ENCODE measurements around the gene CORIN.

Gene CORIN

DNA sequence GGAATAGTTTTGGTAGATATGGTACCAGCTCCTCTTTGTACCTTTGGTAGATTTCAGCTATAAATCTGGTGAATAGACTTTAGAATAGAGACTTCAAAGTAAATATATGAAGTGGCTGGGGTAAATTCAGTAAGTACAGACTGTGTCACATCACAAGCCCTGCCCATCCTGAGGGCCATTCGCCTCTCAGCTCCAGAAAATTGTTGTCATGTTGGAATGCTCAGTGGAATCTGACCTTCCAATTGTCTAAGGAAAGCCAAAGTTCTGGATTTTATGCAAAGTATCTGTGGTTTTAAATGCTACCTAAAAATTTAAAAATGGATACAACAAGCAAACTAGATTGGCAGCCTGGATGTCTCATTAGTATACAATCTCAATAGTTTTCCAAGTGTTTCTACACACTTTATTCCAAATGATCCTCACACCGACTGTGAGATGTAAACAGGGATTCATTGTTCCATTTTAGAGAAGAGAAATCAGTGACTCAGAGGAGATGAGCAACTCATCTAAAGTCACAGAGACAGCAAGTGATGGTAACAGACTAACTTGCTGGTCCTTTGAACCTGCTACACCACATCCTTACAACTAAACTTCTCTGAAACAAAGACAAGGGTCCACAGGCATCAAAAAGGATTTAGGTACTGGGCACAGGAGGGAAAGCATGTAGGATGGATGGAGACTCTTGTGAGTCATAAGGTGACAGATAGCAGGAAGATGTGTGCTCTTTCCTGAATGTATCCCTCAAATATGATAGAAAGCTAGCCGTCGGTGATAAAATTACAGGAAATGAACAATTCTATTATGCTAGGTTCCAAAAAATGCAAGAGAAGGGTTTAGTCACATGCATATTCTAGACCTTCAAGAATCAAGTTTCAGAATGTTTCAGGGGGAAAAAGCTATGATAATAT lies 225.5 kb downstream of the CORIN start:
- no peaks in the 10 kb centered on the region for H3K9me3 ChIP-seq (ENCODE audit: control insufficient read depth, insufficient read depth, low read length)

DNA sequence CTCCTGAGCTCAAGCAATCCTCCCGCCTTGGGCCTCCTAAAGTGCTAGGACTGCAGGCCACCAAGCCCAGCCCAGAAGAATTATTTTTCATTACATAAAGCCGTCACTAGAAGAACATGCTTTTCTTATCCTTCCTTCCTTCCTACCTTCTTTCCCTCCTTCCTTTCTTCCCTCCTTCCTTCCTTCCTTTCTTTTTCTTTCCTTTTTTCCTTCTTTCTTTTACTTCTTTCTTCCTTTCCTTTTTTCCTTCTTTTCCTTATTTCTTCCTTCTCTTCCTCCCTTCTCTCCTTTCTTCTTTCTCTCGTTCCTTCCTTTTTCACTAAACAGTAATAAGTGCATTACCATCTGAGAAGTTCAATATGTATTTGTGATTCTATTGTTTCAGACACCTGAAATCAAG lies 231.4 kb downstream of the CORIN start:
- H3K9ac ChIP-seq (ENCODE audit: low read depth, low read length): no peak overlapping the region
- no peaks in the 10 kb centered on the region for H3K9me3 ChIP-seq (ENCODE audit: control insufficient read depth, insufficient read depth, low read length)
- no peaks in the 10 kb centered on the region for H3K36me3 ChIP-seq (ENCODE audit: control insufficient read depth, insufficient read depth, low read length)
- no peaks in the 10 kb centered on the region for H3K4me1 ChIP-seq (ENCODE audit: control insufficient read depth, insufficient read depth, low read length)
- H3K4me3 ChIP-seq (ENCODE audit: low read depth, low read length): no peak overlapping the region
- H3K27ac ChIP-seq (ENCODE audit: low read depth, low read length): no peak overlapping the region
- no peaks in the 10 kb centered on the region for H3K27me3 ChIP-seq (ENCODE audit: control insufficient read depth, insufficient read depth, low read length)

More for the DNA sequence above, 225.5 kb downstream of the CORIN start:
- Histone ChIP-seq H3K27ac (ENCODE audit: low read depth, low read length) (no peak overlapping the region), H3K4me1 (ENCODE audit: control insufficient read depth, insufficient read depth, low read length) (no peaks in the 10 kb centered on the region), H3K36me3 (ENCODE audit: control insufficient read depth, insufficient read depth, low read length) (no peaks in the 10 kb centered on the region), H3K27me3 (ENCODE audit: control insufficient read depth, insufficient read depth, low read length) (no peaks in the 10 kb centered on the region), H3K4me3 (ENCODE audit: low read depth, low read length) (no peak overlapping the region), H3K9ac (ENCODE audit: low read depth, low read length) (no peak overlapping the region)

DNA sequence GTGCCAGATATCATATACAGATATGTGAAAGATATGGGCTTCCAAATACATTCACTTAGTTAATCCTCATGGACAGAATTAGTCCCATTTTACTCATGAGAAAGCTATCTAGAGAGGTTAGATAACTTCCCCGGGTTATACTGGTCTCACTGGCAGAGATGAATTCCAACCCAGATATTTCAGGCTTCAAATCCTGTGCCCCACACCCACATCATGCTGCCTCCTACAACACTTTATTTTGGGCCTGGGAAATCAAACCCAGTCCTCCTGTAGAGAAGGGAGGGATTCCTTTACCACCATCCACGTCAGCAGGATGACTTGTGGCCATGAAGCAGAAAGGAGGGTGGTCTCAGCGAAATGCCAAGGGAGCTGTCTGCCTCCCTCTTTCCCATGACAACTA lies 239.0 kb downstream of the CORIN start:
- no peak overlapping the region for H3K27ac ChIP-seq (ENCODE audit: low read depth, low read length)
- H3K9me3 ChIP-seq (ENCODE audit: control insufficient read depth, insufficient read depth, low read length): no peaks in the 10 kb centered on the region
- no peaks in the 10 kb centered on the region for H3K4me1 ChIP-seq (ENCODE audit: control insufficient read depth, insufficient read depth, low read length)
- no peak overlapping the region for H3K4me3 ChIP-seq (ENCODE audit: low read depth, low read length)
- H3K27me3 ChIP-seq (ENCODE audit: control insufficient read depth, insufficient read depth, low read length): no peaks in the 10 kb centered on the region
- H3K36me3 ChIP-seq (ENCODE audit: control insufficient read depth, insufficient read depth, low read length): no peaks in the 10 kb centered on the region
- H3K9ac ChIP-seq (ENCODE audit: low read depth, low read length): no peak overlapping the region

DNA sequence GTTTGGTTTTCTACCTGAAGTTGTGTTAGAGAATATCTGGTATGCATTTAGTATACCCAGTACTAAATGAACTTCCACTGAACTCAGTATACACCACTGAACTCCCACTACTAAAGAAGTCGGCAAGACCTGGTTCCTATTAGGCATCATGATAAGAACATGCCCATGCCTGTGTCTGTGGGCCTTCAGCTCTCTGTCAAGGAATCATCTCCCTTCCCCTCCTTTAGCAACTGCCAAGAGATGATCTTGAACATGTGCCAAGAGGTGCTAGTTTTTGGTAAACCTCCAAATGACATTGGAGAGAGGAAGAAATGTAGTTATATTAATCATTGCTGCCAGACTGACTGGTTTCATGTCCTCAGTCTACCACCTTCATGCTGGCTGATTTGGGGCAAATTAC lies 239.5 kb downstream of the CORIN start:
- no peaks in the 10 kb centered on the region for H3K4me1 ChIP-seq (ENCODE audit: control insufficient read depth, insufficient read depth, low read length)
- no peak overlapping the region for H3K27ac ChIP-seq (ENCODE audit: low read depth, low read length)
- no peak overlapping the region for H3K9ac ChIP-seq (ENCODE audit: low read depth, low read length)
- H3K4me3 ChIP-seq (ENCODE audit: low read depth, low read length): no peak overlapping the region
- no peaks in the 10 kb centered on the region for H3K27me3 ChIP-seq (ENCODE audit: control insufficient read depth, insufficient read depth, low read length)
- H3K36me3 ChIP-seq (ENCODE audit: control insufficient read depth, insufficient read depth, low read length): no peaks in the 10 kb centered on the region
- no peaks in the 10 kb centered on the region for H3K9me3 ChIP-seq (ENCODE audit: control insufficient read depth, insufficient read depth, low read length)

DNA sequence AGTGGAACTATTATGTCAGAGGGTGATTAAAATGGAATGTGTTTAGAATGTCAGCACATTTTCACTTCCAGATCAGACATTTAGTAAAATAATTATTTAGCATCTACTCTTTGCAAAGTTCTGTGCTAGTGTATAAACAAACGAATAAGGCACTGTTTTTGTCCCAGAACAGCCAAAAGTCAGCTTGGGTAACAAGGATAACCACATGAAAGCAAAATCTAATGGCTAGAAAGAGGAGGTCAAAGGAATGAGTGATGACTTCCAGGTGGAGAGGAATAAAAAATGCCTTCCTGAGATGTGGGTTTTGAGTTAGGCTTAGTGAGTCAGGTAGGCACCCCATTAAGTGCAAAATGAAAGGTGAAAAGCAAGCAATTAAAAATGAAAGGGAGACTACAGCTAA lies 240.2 kb downstream of the CORIN start:
- Histone ChIP-seq H3K36me3 (ENCODE audit: control insufficient read depth, insufficient read depth, low read length) (no peaks in the 10 kb centered on the region), H3K27ac (ENCODE audit: low read depth, low read length) (no peak overlapping the region), H3K9me3 (ENCODE audit: control insufficient read depth, insufficient read depth, low read length) (no peaks in the 10 kb centered on the region), H3K4me1 (ENCODE audit: control insufficient read depth, insufficient read depth, low read length) (no peaks in the 10 kb centered on the region), H3K4me3 (ENCODE audit: low read depth, low read length) (no peak overlapping the region), H3K9ac (ENCODE audit: low read depth, low read length) (no peak overlapping the region), H3K27me3 (ENCODE audit: control insufficient read depth, insufficient read depth, low read length) (no peaks in the 10 kb centered on the region)

DNA sequence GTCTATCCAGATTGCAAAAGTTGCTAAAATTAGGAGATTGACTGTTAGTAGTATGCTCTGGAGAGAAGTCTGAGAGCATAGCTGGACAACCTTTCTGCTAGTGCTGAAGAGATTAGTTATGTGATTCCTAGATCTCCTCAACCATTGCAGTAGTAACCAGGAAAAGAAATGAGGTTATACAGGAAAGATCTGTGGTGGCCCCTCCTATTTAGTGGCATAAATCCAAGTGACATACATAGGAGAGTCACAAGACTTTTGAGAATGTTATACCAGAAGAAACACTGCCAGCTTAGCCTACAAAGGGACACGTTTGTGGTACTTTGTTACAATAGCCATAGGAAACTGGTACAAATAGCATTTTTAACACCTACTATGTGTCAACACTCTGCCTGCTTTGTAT lies 247.5 kb downstream of the CORIN start:
- no peaks in the 10 kb centered on the region for H3K9me3 ChIP-seq (ENCODE audit: control insufficient read depth, insufficient read depth, low read length)
- no peaks in the 10 kb centered on the region for H3K4me1 ChIP-seq (ENCODE audit: control insufficient read depth, insufficient read depth, low read length)
- H3K27me3 ChIP-seq (ENCODE audit: control insufficient read depth, insufficient read depth, low read length): no peaks in the 10 kb centered on the region
- no peaks in the 10 kb centered on the region for H3K36me3 ChIP-seq (ENCODE audit: control insufficient read depth, insufficient read depth, low read length)
- H3K4me3 ChIP-seq (ENCODE audit: low read depth, low read length): no peak overlapping the region
- no peak overlapping the region for H3K27ac ChIP-seq (ENCODE audit: low read depth, low read length)
- H3K9ac ChIP-seq (ENCODE audit: low read depth, low read length): no peak overlapping the region

DNA sequence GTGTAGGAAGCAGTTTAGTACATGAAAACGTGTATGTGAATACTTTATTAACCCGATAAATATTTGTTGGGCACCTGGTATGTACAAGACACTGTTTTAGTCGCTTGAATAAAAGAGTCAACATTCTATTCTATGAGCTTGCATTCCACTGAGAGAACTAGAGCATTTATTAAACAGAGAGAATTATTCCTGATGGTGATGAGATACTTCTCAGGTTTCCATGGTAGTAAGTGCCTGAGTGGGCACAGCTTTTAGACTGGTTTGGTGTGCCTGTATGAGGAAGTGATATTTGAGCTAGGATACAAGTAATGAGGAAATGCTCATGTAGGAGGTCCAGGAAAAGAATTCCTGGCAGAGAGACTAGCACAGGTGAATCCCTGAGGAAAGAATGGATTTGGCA lies 258.6 kb downstream of the CORIN start:
- Histone ChIP-seq H3K4me3 (ENCODE audit: low read depth, low read length) (no peak overlapping the region), H3K27ac (ENCODE audit: low read depth, low read length) (no peak overlapping the region), H3K27me3 (ENCODE audit: control insufficient read depth, insufficient read depth, low read length) (no peaks in the 10 kb centered on the region), H3K36me3 (ENCODE audit: control insufficient read depth, insufficient read depth, low read length) (no peaks in the 10 kb centered on the region), H3K4me1 (ENCODE audit: control insufficient read depth, insufficient read depth, low read length) (no peaks in the 10 kb centered on the region), H3K9ac (ENCODE audit: low read depth, low read length) (no peak overlapping the region), H3K9me3 (ENCODE audit: control insufficient read depth, insufficient read depth, low read length) (no peaks in the 10 kb centered on the region)

DNA sequence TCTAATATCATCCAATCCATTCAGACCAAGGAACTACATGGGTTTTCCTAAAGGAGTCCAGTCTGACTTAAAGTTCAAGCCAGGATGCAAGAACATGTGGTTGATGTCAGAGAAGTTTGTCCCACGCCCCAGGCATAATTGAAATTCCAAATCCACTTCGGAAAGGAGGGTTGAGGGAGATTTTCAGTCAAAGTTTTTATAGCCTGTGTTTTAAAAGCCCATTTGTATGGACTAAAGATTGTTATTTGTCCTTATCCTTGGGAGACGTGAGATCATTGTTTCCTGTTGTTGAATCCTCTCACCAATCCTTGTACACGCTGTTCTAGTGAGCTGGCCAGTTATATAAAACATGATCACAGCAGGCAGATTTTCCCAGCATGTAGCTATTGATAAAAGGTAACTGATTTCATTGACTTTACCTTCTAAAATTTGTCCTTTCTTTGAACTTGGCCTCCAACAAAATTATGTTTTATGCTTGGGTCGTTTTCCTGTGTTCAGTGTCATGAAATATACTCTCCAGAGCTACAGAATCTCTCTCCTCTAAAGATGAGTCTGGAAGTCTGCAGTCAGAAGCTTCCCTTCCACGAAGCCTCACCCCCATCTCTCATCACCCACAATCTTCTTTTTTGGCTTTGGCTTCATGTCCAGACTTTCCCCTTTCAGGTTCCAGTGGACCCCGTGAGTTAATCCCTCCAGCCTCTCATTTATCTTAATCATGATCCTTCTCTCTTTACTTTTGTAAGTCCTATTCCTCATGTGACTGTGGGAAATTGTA lies 259.9 kb downstream of the CORIN start:
- H3K36me3 ChIP-seq (ENCODE audit: control insufficient read depth, insufficient read depth, low read length): no peaks in the 10 kb centered on the region
- no peaks in the 10 kb centered on the region for H3K4me1 ChIP-seq (ENCODE audit: control insufficient read depth, insufficient read depth, low read length)
- H3K9ac ChIP-seq (ENCODE audit: low read depth, low read length): no peak overlapping the region
- no peak overlapping the region for H3K27ac ChIP-seq (ENCODE audit: low read depth, low read length)
- no peaks in the 10 kb centered on the region for H3K9me3 ChIP-seq (ENCODE audit: control insufficient read depth, insufficient read depth, low read length)
- H3K4me3 ChIP-seq (ENCODE audit: low read depth, low read length): no peak overlapping the region
- no peaks in the 10 kb centered on the region for H3K27me3 ChIP-seq (ENCODE audit: control insufficient read depth, insufficient read depth, low read length)

DNA sequence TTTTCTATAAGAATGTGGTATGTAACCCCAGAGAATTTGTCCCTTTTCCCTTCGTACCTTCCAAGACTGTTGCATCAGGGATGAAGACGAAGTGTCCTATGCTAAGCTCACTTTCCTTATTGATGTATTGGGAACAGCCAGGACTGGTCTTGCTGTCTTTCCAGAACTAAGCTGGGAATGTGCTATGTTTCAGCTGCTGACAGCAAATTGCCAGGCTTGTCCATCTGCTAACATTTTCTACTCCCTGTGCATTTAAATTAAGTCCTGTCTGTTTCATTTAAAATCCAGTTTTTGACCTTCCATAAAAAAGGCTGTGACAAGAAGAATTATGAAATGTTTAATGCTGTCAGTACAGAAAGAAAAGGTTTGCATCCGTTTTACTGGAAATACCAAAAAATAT lies 264.9 kb downstream of the CORIN start:
- no peak overlapping the region for H3K9ac ChIP-seq (ENCODE audit: low read depth, low read length)
- no peaks in the 10 kb centered on the region for H3K9me3 ChIP-seq (ENCODE audit: control insufficient read depth, insufficient read depth, low read length)
- no peaks in the 10 kb centered on the region for H3K36me3 ChIP-seq (ENCODE audit: control insufficient read depth, insufficient read depth, low read length)
- H3K4me1 ChIP-seq (ENCODE audit: control insufficient read depth, insufficient read depth, low read length): no peaks in the 10 kb centered on the region
- no peaks in the 10 kb centered on the region for H3K27me3 ChIP-seq (ENCODE audit: control insufficient read depth, insufficient read depth, low read length)
- H3K27ac ChIP-seq (ENCODE audit: low read depth, low read length): no peak overlapping the region
- no peak overlapping the region for H3K4me3 ChIP-seq (ENCODE audit: low read depth, low read length)

DNA sequence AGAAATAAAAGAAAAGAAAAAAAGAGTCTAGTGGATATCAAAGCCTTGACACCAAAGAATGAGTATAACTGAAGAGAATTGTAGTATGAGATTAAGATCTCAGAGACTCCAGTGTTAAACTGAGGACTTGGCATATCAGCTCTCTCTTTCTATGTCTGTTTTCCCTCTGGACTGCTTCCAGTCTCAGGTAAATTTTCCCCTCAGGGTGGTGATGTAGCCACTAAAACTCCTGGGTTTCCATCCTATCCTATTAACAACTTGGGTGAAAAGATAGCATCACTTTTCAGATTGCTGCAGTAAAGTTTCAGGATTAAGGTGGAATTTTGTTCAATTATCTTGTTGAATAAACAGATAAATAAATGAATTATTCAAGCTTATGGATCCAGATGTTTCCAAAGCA lies 267.1 kb downstream of the CORIN start:
- no peaks in the 10 kb centered on the region for H3K4me1 ChIP-seq (ENCODE audit: control insufficient read depth, insufficient read depth, low read length)
- no peaks in the 10 kb centered on the region for H3K36me3 ChIP-seq (ENCODE audit: control insufficient read depth, insufficient read depth, low read length)
- no peak overlapping the region for H3K4me3 ChIP-seq (ENCODE audit: low read depth, low read length)
- no peak overlapping the region for H3K27ac ChIP-seq (ENCODE audit: low read depth, low read length)
- no peaks in the 10 kb centered on the region for H3K9me3 ChIP-seq (ENCODE audit: control insufficient read depth, insufficient read depth, low read length)
- no peaks in the 10 kb centered on the region for H3K27me3 ChIP-seq (ENCODE audit: control insufficient read depth, insufficient read depth, low read length)
- H3K9ac ChIP-seq (ENCODE audit: low read depth, low read length): no peak overlapping the region

DNA sequence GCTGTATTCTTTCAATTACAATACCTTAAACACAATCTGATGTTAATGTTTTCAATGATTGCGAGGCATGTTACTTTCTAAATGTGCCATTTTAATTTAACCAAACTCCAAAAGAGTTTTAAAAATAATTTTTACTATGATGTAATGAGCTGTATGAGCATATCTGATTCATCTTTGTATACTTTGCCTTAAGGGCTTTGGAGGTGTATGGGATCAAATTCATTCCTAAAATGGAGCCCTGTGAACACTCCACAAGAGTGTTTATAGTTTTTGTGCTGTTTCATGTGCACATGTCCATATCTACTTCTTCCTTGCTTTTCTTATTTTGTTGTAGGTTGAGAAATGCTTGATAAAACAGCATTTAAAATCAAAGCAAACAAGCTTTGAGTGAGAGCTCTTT lies 270.4 kb downstream of the CORIN start:
- no peak overlapping the region for H3K9ac ChIP-seq (ENCODE audit: low read depth, low read length)
- no peaks in the 10 kb centered on the region for H3K9me3 ChIP-seq (ENCODE audit: control insufficient read depth, insufficient read depth, low read length)
- H3K36me3 ChIP-seq (ENCODE audit: control insufficient read depth, insufficient read depth, low read length): no peaks in the 10 kb centered on the region
- no peak overlapping the region for H3K27ac ChIP-seq (ENCODE audit: low read depth, low read length)
- no peak overlapping the region for H3K4me3 ChIP-seq (ENCODE audit: low read depth, low read length)
- no peaks in the 10 kb centered on the region for H3K4me1 ChIP-seq (ENCODE audit: control insufficient read depth, insufficient read depth, low read length)
- no peaks in the 10 kb centered on the region for H3K27me3 ChIP-seq (ENCODE audit: control insufficient read depth, insufficient read depth, low read length)

Data from HUES48 (cell line).